GM12878 (cell line): ENCODE data around the gene BUD23.

ENCODE experiments used
- CTCF ChIP-seq, 3 experiments: IDR thresholded peaks in 2 of 3; conservative IDR thresholded peaks in 1 of 3; 2 replicates each; pipeline ENCODE4 v1.5.1; 2011; ENCODE audit warnings: low read depth in 3 of 3, low read length in 3 of 3, mild to moderate bottlenecking in 3 of 3, control low read depth in 2 of 3, moderate library complexity in 2 of 3, inconsistent platforms in 1 of 3, mixed read lengths in 1 of 3; ENCODE audit not compliant: control insufficient read depth in 2 of 3, insufficient read depth in 1 of 3; ENCODE audit errors: extremely low read depth in 1 of 3
- E2F4 ChIP-seq: IDR thresholded peaks from 2 replicates; pipeline ENCODE4 v1.6.1; 2012; ENCODE audit warnings: low read depth, low read length, improper control_type of control experiment
- EZH2 ChIP-seq: IDR thresholded peaks from 2 replicates; pipeline ENCODE4 v1.6.1; 2012; ENCODE audit warnings: low read depth, mild to moderate bottlenecking, control low read depth, inconsistent platforms, low read length, borderline replicate concordance; ENCODE audit not compliant: control insufficient read depth
- HDGF ChIP-seq: fragments of 450-650 bp; IDR thresholded peaks from 2 replicates; pipeline ENCODE4 v1.6.1; 2016; ENCODE audit warnings: antibody characterized with exemption
- LARP7 ChIP-seq: fragments of 450-650 bp; IDR thresholded peaks from 2 replicates; pipeline ENCODE4 v1.6.1; 2017; ENCODE audit warnings: mild to moderate bottlenecking
- MXI1 ChIP-seq: fragments of 150-350 bp; IDR thresholded peaks from 2 replicates; pipeline ENCODE4 v1.6.1; 2011; ENCODE audit warnings: low read depth, mild to moderate bottlenecking, inconsistent platforms, low read length, improper control_type of control experiment
- MYC ChIP-seq: IDR thresholded peaks from 2 replicates; pipeline ENCODE4 v1.6.1; 2011; ENCODE audit warnings: mild to moderate bottlenecking, low read length, moderate library complexity, inconsistent platforms; ENCODE audit not compliant: insufficient read depth, insufficient replicate concordance, insufficient read length, severe bottlenecking
- POLR2AphosphoS5 ChIP-seq: IDR thresholded peaks from 2 replicates; pipeline ENCODE4 v1.6.1; 2011; ENCODE audit warnings: mild to moderate bottlenecking, low read length, inconsistent platforms
- SP1 ChIP-seq: IDR thresholded peaks from one replicate; pipeline ENCODE4 v1.6.1; 2011; ENCODE audit warnings: low read depth, low read length
- TCF3 ChIP-seq: IDR thresholded peaks from 2 replicates; pipeline ENCODE4 v1.6.1; 2012; ENCODE audit warnings: low read depth, mild to moderate bottlenecking, low read length, borderline replicate concordance; ENCODE audit not compliant: insufficient read depth
- ZNF274 ChIP-seq: IDR thresholded peaks from one replicate; pipeline ENCODE4 v1.8.0; 2011; ENCODE audit not compliant: insufficient read length, insufficient read depth

GRCh38 chr7:73668886-73669230 lies 14.5 kb upstream of the BUD23 start:
- TF ChIP-seq MYC: no peak
- TF ChIP-seq CTCF (IDR thresholded peaks at IDR 0.05 in 2 of 3, conservative IDR thresholded peaks at IDR 0.05 in 1 of 3; ENCODE audit: control insufficient read depth in 2 of 3, extremely low read depth in 1 of 3, insufficient read depth in 1 of 3, low read depth in 3 of 3, low read length in 3 of 3): no peak
- TF ChIP-seq POLR2AphosphoS5: no peak
- no peak for TF ChIP-seq LARP7
- TF ChIP-seq HDGF: no peak
- no peak for TF ChIP-seq SP1
- no peak for TF ChIP-seq E2F4
- TF ChIP-seq MXI1: no peak
- no peak for TF ChIP-seq ZNF274
- no peak for TF ChIP-seq TCF3
- no peak for TF ChIP-seq EZH2
